SK-N-SH (cell line): Measurements from ENCODE around the gene ACVR1B. TPM values are rescaled to one million over a fixed set of nuclear protein-coding genes. Genes with fewer than 3 reads are reported as not detected.

Experiments
- CTCF ChIA-PET: fragments of 300-600, 350-600 bp; formaldehyde crosslinking; extraction: SDS; loops from one replicate; lab custom pipeline; 2021; lab: Yijun Ruan, JAX
- POLR2A ChIA-PET: fragments of 350-600 bp; sonication (Branson Sonifier 250); formaldehyde crosslinking; extraction: SDS; loops from one replicate; lab custom pipeline; 2020; ENCODE audit warnings: antibody characterized with exemption, inconsistent platforms; lab: Yijun Ruan, JAX
- DNase-seq: peaks from one replicate; pipeline ENCODE4 v3.0.0; 2012
- H2AFZ ChIP-seq: fragments of 200-600 bp; sonication (generic); 2 replicates; pipeline ENCODE4 v1.8.1; 2016; ENCODE audit warnings: antibody characterized with exemption, mild to moderate bottlenecking, low read depth
- H3F3A ChIP-seq: fragments of 200-600 bp; sonication (generic); replicated peaks from 2 replicates; pipeline ENCODE3; 2016; ENCODE audit warnings: antibody characterized with exemption, mild to moderate bottlenecking; ENCODE audit not compliant: insufficient read depth
- H3K27ac ChIP-seq, 2 experiments: fragments of 200-500 bp in 1 of 2; fragments of 200-600 bp in 1 of 2; sonication (Bioruptor generic) in 1 of 2; sonication (generic), shearing (Covaris generic) in 1 of 2; 2 replicates each; pipeline versions ENCODE4 v1.5.1 to v1.6.1; 2014 to 2016; ENCODE audit warnings: low read depth in 2 of 2, inconsistent platforms in 1 of 2, low read length in 1 of 2, mild to moderate bottlenecking in 1 of 2, mixed read lengths in 1 of 2
- H3K27me3 ChIP-seq: fragments of 200-600 bp; sonication (generic), shearing (Covaris generic); 2 replicates; pipeline ENCODE4 v1.6.1; 2016; ENCODE audit warnings: mixed run types; ENCODE audit not compliant: insufficient read depth
- H3K36me3 ChIP-seq, 2 experiments: fragments of 200-500 bp in 1 of 2; fragments of 200-600 bp in 1 of 2; sonication (Bioruptor generic) in 1 of 2; sonication (generic) in 1 of 2; replicated peaks in 1 of 2; 2 replicates each; pipeline versions ENCODE3 to v1.5.1; 2014 to 2016; ENCODE audit warnings: low read length in 1 of 2, mild to moderate bottlenecking in 1 of 2; ENCODE audit not compliant: insufficient read depth in 2 of 2, control insufficient read depth in 1 of 2
- H3K4me1 ChIP-seq, 2 experiments: fragments of 200-500 bp in 1 of 2; fragments of 200-600 bp in 1 of 2; sonication (Bioruptor generic) in 1 of 2; sonication (generic), shearing (Covaris generic) in 1 of 2; 2 replicates each; pipeline versions ENCODE4 v1.5.1 to v1.6.1; 2014 to 2016; ENCODE audit warnings: low read depth in 1 of 2, low read length in 1 of 2, mixed run types in 1 of 2; ENCODE audit not compliant: insufficient read depth in 2 of 2, control insufficient read depth in 1 of 2
- H3K4me2 ChIP-seq: fragments of 200-600 bp; sonication (generic), shearing (Covaris generic); 2 replicates; pipeline ENCODE4 v1.6.1; 2017; ENCODE audit warnings: mixed run types
- H3K4me3 ChIP-seq, 2 experiments: fragments of 200-500 bp in 1 of 2; fragments of 200-600 bp in 1 of 2; sonication (Bioruptor generic) in 1 of 2; sonication (generic), shearing (Covaris generic) in 1 of 2; 2 replicates each; pipeline versions ENCODE4 v1.5.1 to v1.8.1; 2014 to 2016; ENCODE audit warnings: low read depth in 2 of 2, inconsistent platforms in 1 of 2, low read length in 1 of 2, mild to moderate bottlenecking in 1 of 2, mixed read lengths in 1 of 2, moderate library complexity in 1 of 2
- H3K79me2 ChIP-seq: fragments of 200-600 bp; sonication (generic); 2 replicates; pipeline ENCODE4 v1.8.1; 2017; ENCODE audit warnings: mild to moderate bottlenecking; ENCODE audit not compliant: insufficient read depth
- H3K9ac ChIP-seq: fragments of 200-600 bp; sonication (generic); 2 replicates; pipeline ENCODE4 v1.6.1; 2017; ENCODE audit warnings: mixed run types
- H3K9me2 ChIP-seq: fragments of 200-600 bp; sonication (generic); 2 replicates; pipeline ENCODE4 v1.6.1; 2017; ENCODE audit warnings: mixed run types
- H3K9me3 ChIP-seq: fragments of 200-600 bp; sonication (generic); 2 replicates; pipeline ENCODE4 v1.6.1; 2017; ENCODE audit warnings: mixed run types, mild to moderate bottlenecking, moderate library complexity
- H4K20me1 ChIP-seq: fragments of 200-600 bp; sonication (generic); 2 replicates; pipeline ENCODE4 v1.6.1; 2017; ENCODE audit warnings: mild to moderate bottlenecking, mixed run types; ENCODE audit not compliant: insufficient read depth
- CTCF ChIP-seq: fragments of 200-600 bp; sonication (generic); IDR thresholded peaks from 2 replicates; pipeline ENCODE4 v1.6.1; 2017; ENCODE audit warnings: antibody characterized with exemption, mild to moderate bottlenecking, moderate library complexity
- FOXJ3 ChIP-seq: sonication (generic); formaldehyde crosslinking; IDR thresholded peaks from 2 replicates; pipeline ENCODE4 v1.5.1; 2020; ENCODE audit warnings: mild to moderate bottlenecking, missing genetic modification reagents
- REST ChIP-seq: IDR thresholded peaks from 2 replicates; pipeline ENCODE4 v1.6.1; 2012; ENCODE audit warnings: mild to moderate bottlenecking, low read depth, low read length, moderate library complexity
- SIN3A ChIP-seq: IDR thresholded peaks from 2 replicates; pipeline ENCODE4 v1.6.1; 2012; ENCODE audit warnings: low read depth, mild to moderate bottlenecking, low read length, moderate library complexity, borderline replicate concordance
- TCF12 ChIP-seq: IDR thresholded peaks from 2 replicates; pipeline ENCODE4 v1.4.0; 2012
- USF1 ChIP-seq: IDR thresholded peaks from 2 replicates; pipeline ENCODE4 v1.4.0; 2012; ENCODE audit warnings: low read depth, borderline replicate concordance
- WGBS: methylation state at CpG from one replicate; pipeline ENCODE4 v1.1.6; 2017; ENCODE audit warnings: low lambda C conversion rate; 5-methylcytosine and 5-hydroxymethylcytosine counted together
- polyA plus RNA-seq, 3 experiments: library from polyadenylated mRNA; depleted of rRNA; stranded (reverse); fragments of >200 nt; gene quantifications; 2 replicates each; pipeline ENCODE4 v1.2.3, GENCODE V29; 2012

The ACVR1B gene
- polyA plus RNA-seq, 1 of the 3 experiments (the other 2 are of a cell fraction) = 12.1 TPM

- H3K27ac ChIP-seq = no peak overlapping the region; a peak in 1 of 4 replicates
- H3K9ac ChIP-seq = no peak overlapping the region
- ChIA-PET POLR2A (interaction anchor here (1.1 kb wide), 1 partner anchor 19 kb away, joined by 4 read pairs; no protein-coding TSS in a partner anchor), CTCF (interaction anchor here (0.9 to 30.2 kb wide), 3 partner anchors 9 to 36 kb away, joined by 6 to 949 read pairs (median 199); partner anchors contain the start of genes ATG101, NR4A1 and SMIM41)
- no peak overlapping the region for H2AFZ ChIP-seq
- peaks cover 5% of the 10 kb centered on the region; the same call in 1 of the 2 replicates for H4K20me1 ChIP-seq
- peaks cover under 1% of the 10 kb centered on the region for H3F3A ChIP-seq
- no peak overlapping the region for H3K4me3 ChIP-seq
- WGBS = 79% methylated on average over 6 of the region's 6 CpGs
- peak; percentile 91 for TF ChIP-seq REST
- TF ChIP-seq SIN3A = no peak
- no peak for TF ChIP-seq FOXJ3 (CRISPR knock-in tag)
- no peaks in the 10 kb centered on the region for H3K36me3 ChIP-seq
- no peaks in the 10 kb centered on the region for H3K9me2 ChIP-seq
- H3K27me3 ChIP-seq = no peaks in the 10 kb centered on the region
- H3K79me2 ChIP-seq = peaks cover 35% of the 10 kb centered on the region
- H3K4me2 ChIP-seq = no peak overlapping the region
- no peak for DNase-seq
- H3K4me1 ChIP-seq = peaks cover 7 to 20% of the 10 kb centered on the region in 2 experiments; a peak in 3 of 4 replicates
- H3K9me3 ChIP-seq = no peaks in the 10 kb centered on the region
Observed at GRCh38 chr12:52041695-52042123, 90.2 kb downstream of the ACVR1B start.

GRCh38 chr12:52042706-52043385 is 91.3 kb downstream of the ACVR1B start:
- H3K4me1 ChIP-seq = peaks cover 7 to 19% of the 10 kb centered on the region in 2 experiments; a peak in 3 of 4 replicates
- H3K27ac ChIP-seq = no peak overlapping the region
- H2AFZ ChIP-seq = no peak overlapping the region
- H3K79me2 ChIP-seq = peaks cover 29% of the 10 kb centered on the region; the same call in 1 of the 2 replicates
- 96% methylated on average over 4 of the region's 8 CpGs for WGBS
- no peaks in the 10 kb centered on the region for H3K27me3 ChIP-seq
- H3K9me2 ChIP-seq = no peaks in the 10 kb centered on the region
- TF ChIP-seq CTCF (no peak), USF1 (no peak), TCF12 (no peak)
- TF ChIP-seq, all 33 proteins: peak for 0
- Histone ChIP-seq H4K20me1 (peaks cover 5% of the 10 kb centered on the region; the same call in 1 of the 2 replicates), H3K9me3 (no peaks in the 10 kb centered on the region), H3K36me3 (no peaks in the 10 kb centered on the region), H3F3A (no peaks in the 10 kb centered on the region), H3K4me3 (no peak overlapping the region), H3K4me2 (no peak overlapping the region), H3K9ac (no peak overlapping the region)
- POLR2A ChIA-PET = interaction anchor here (1.1 kb wide), 1 partner anchor 20 kb away, joined by 4 read pairs; no protein-coding TSS in a partner anchor
- DNase-seq = no peak
- CTCF ChIA-PET = interaction anchor here (0.6 to 30.2 kb wide), 3 partner anchors 18 to 35 kb away, joined by 3 to 949 read pairs (median 76); partner anchors contain the start of genes ATG101 and SMIM41
